GM21360 (cell line): ENCODE measurements around the gene C19orf33.

Experiments used
- ATAC-seq: cut with Tn5 transposase; IDR thresholded peaks from one replicate; pipeline ENCODE4 v1.9.1; 2021; ENCODE audit warnings: mild to moderate bottlenecking, moderate library complexity; ENCODE audit not compliant: unreplicated experiment

The C19orf33 gene

GRCh38 chr19:38278751-38279150 lies 25.3 kb upstream of the C19orf33 start:
- no peak for ATAC-seq

GRCh38 chr19:38280030-38280921 lies 23.8 kb upstream of the C19orf33 start:
- ATAC-seq: no peak

GRCh38 chr19:38281811-38282566 lies 22.1 kb upstream of the C19orf33 start:
- ATAC-seq: no peak

GRCh38 chr19:38283271-38283670 lies 20.8 kb upstream of the C19orf33 start:
- ATAC-seq: no peak

- ATAC-seq: no peak
Observed at GRCh38 chr19:38284422-38284821, 19.6 kb upstream of the C19orf33 start.

- ATAC-seq: no peak
Observed at GRCh38 chr19:38285567-38285966, 18.5 kb upstream of the C19orf33 start.

GRCh38 chr19:38287604-38288003 lies 16.4 kb upstream of the C19orf33 start:
- ATAC-seq: no peak

- no peak for ATAC-seq
Observed at GRCh38 chr19:38288123-38288855, 15.8 kb upstream of the C19orf33 start.

- ATAC-seq: no peak
Observed at GRCh38 chr19:38289955-38290354, 14.1 kb upstream of the C19orf33 start.

- no peak for ATAC-seq
Observed at GRCh38 chr19:38290631-38291147, 13.4 kb upstream of the C19orf33 start.

GRCh38 chr19:38291855-38292254 lies 12.2 kb upstream of the C19orf33 start:
- no peak for ATAC-seq

GRCh38 chr19:38293281-38293680 lies 10.8 kb upstream of the C19orf33 start:
- no peak for ATAC-seq

- ATAC-seq: no peak
Observed at GRCh38 chr19:38294090-38294489, 10.0 kb upstream of the C19orf33 start.

GRCh38 chr19:38298821-38299680 lies 5.0 kb upstream of the C19orf33 start:
- ATAC-seq: no peak

GRCh38 chr19:38304352-38304865 lies 358 bp downstream of the C19orf33 start:
- ATAC-seq: no peak

GRCh38 chr19:38304866-38305429 lies 897 bp downstream of the C19orf33 start:
- ATAC-seq: no peak

GRCh38 chr19:38306236-38306635 lies 2.2 kb downstream of the C19orf33 start:
- no peak for ATAC-seq

GRCh38 chr19:38307076-38307475 lies 3.0 kb downstream of the C19orf33 start:
- ATAC-seq: no peak

- no peak for ATAC-seq
Observed at GRCh38 chr19:38307597-38307996, 3.5 kb downstream of the C19orf33 start.
